ENCODE measurements around the gene WHRN.
A peak's percentile ranks its signal among the peaks of the same experiment; 100 is the strongest.

The WHRN gene

GRCh38 chr9:114409103-114409780 lies 96.0 kb downstream of the WHRN start:
- TF ChIP-seq CTCF (IDR thresholded peaks at IDR 0.05; ENCODE audit: low read depth, low read length) = no peak
- H3K4me3 ChIP-seq (replicated peaks in 1 of 2; ENCODE audit: low read depth in 2 of 2, low read length in 2 of 2) = no peak overlapping the region
- DNase-seq (ENCODE audit: low read depth in 2 of 2) = peak in 1 of 2 donors; percentile 36

GRCh38 chr9:114408645-114409044 lies 96.6 kb downstream of the WHRN start:
- DNase-seq (ENCODE audit: low read depth in 2 of 2) = no peak
- no peak for TF ChIP-seq CTCF (IDR thresholded peaks at IDR 0.05; ENCODE audit: low read depth, low read length)
- no peak overlapping the region for H3K4me3 ChIP-seq (replicated peaks in 1 of 2; ENCODE audit: low read depth in 2 of 2, low read length in 2 of 2)

- H3K4me3 ChIP-seq (replicated peaks in 1 of 2; ENCODE audit: low read depth in 2 of 2, low read length in 2 of 2) = no peak overlapping the region
- no peak for DNase-seq (ENCODE audit: low read depth in 2 of 2)
- TF ChIP-seq CTCF (IDR thresholded peaks at IDR 0.05; ENCODE audit: low read depth, low read length) = no peak
Measured at GRCh38 chr9:114407889-114408288, 97.4 kb downstream of the WHRN start.

GRCh38 chr9:114406441-114406840 lies 98.8 kb downstream of the WHRN start:
- TF ChIP-seq CTCF (IDR thresholded peaks at IDR 0.05; ENCODE audit: low read depth, low read length) = no peak
- no peak for DNase-seq (ENCODE audit: low read depth in 2 of 2)
- no peak overlapping the region for H3K4me3 ChIP-seq (replicated peaks in 1 of 2; ENCODE audit: low read depth in 2 of 2, low read length in 2 of 2)

- H3K4me3 ChIP-seq (replicated peaks in 1 of 2; ENCODE audit: low read depth in 2 of 2, low read length in 2 of 2) = no peak overlapping the region
- TF ChIP-seq CTCF (IDR thresholded peaks at IDR 0.05; ENCODE audit: low read depth, low read length) = peak; percentile 87
- DNase-seq (ENCODE audit: low read depth in 2 of 2) = peak; percentile 84
Measured at GRCh38 chr9:114405294-114406034, 99.8 kb downstream of the WHRN start.

- TF ChIP-seq CTCF (IDR thresholded peaks at IDR 0.05; ENCODE audit: low read depth, low read length) = no peak
- H3K4me3 ChIP-seq (replicated peaks in 1 of 2; ENCODE audit: low read depth in 2 of 2, low read length in 2 of 2) = no peak overlapping the region
- no peak for DNase-seq (ENCODE audit: low read depth in 2 of 2)
Measured at GRCh38 chr9:114404531-114404930, 100.7 kb downstream of the WHRN start.

Measured in cardiac fibroblast (primary cell).